GM12878 (cell line): ENCODE data around the gene ESPL1. TPM values are rescaled to one million over a fixed set of nuclear protein-coding genes. Genes with fewer than 3 reads are reported as not detected.

Experiments
- BCL3 ChIP-seq: IDR thresholded peaks from 2 replicates; pipeline ENCODE4 v1.6.1; 2011; ENCODE audit warnings: borderline replicate concordance, low read depth, mild to moderate bottlenecking, moderate library complexity, low read length; ENCODE audit not compliant: insufficient read depth, poor library complexity, severe bottlenecking
- CTCF ChIP-seq, 3 experiments: IDR thresholded peaks in 2 of 3; conservative IDR thresholded peaks in 1 of 3; 2 replicates each; pipeline ENCODE4 v1.5.1; 2011; ENCODE audit warnings: low read depth in 3 of 3, low read length in 3 of 3, mild to moderate bottlenecking in 3 of 3, control low read depth in 2 of 3, moderate library complexity in 2 of 3, inconsistent platforms in 1 of 3, mixed read lengths in 1 of 3; ENCODE audit not compliant: control insufficient read depth in 2 of 3, insufficient read depth in 1 of 3; ENCODE audit errors: extremely low read depth in 1 of 3
- HDAC2 ChIP-seq: fragments of 200-600 bp; sonication (generic); IDR thresholded peaks from 2 replicates; pipeline ENCODE4 v1.6.1; 2017
- IKZF2 ChIP-seq, 2 experiments: fragments of 450-650 bp; IDR thresholded peaks; 2 replicates each; pipeline ENCODE4 v1.6.1; 2017; ENCODE audit warnings: mild to moderate bottlenecking in 2 of 2, moderate library complexity in 2 of 2
- MEF2B ChIP-seq: fragments of 450-650 bp; IDR thresholded peaks from 2 replicates; pipeline ENCODE4 v1.6.1; 2018; ENCODE audit warnings: mild to moderate bottlenecking, moderate library complexity; ENCODE audit not compliant: partially characterized antibody, poor library complexity, severe bottlenecking
- TAF1 ChIP-seq: IDR thresholded peaks from 2 replicates; pipeline ENCODE4 v1.6.1; 2011; ENCODE audit warnings: mild to moderate bottlenecking, low read depth, low read length, borderline replicate concordance
- polyA plus RNA-seq, 11 experiments: library from polyadenylated mRNA; depleted of rRNA in 4 of 11; unstranded in 6 of 11; stranded (reverse) in 5 of 11; fragments of >200 nt; fragmentation: Nextera tagmentation in 4 of 11; fragmentation: Illumina TruSeq in 1 of 11; extraction: Ambion mirVana in 4 of 11; extraction: Trizol in 1 of 11; gene quantifications; 1 replicate in 1 of 11; 2 replicates in 10 of 11; pipeline versions ENCODE4 v1.2.1 to v1.2.3, GENCODE V29; 2011 to 2016; ENCODE audit warnings: inconsistent platforms in 2 of 11, missing spikeins in 2 of 11, low read depth in 1 of 11
- total RNA-seq, 4 experiments: library from RNA; depleted of rRNA in 3 of 4; stranded (reverse); fragments of >200 nt in 3 of 4; fragmentation: Illumina TruSeq in 1 of 4; extraction: Trizol in 1 of 4; gene quantifications; 2 replicates each; pipeline versions ENCODE4 v1.2.1 to v1.2.3, GENCODE V29; 2013 to 2021

The ESPL1 gene
- total and polyA plus RNA-seq, 10 of the 15 experiments (the other 5 are each of a cell fraction or from before 2014, with no cell fraction given): 2.1 to 61.9 (median 21.2) TPM

GRCh38 chr12:53219956-53220693 is 48.0 kb upstream of the ESPL1 start (continued):
- TF ChIP-seq HDAC2 (peak; percentile 81; the same call in 1 of the 2 replicates), MEF2B (peak; percentile 11), IKZF2 (IDR thresholded peaks at IDR 0.05) (peak in 1 of 2 experiments; percentile 2; a peak in 1 of 4 replicates), TAF1 (peak; percentile 26), CTCF (IDR thresholded peaks at IDR 0.05 in 2 of 3, conservative IDR thresholded peaks at IDR 0.05 in 1 of 3; ENCODE audit: control insufficient read depth in 2 of 3, extremely low read depth in 1 of 3, insufficient read depth in 1 of 3, low read depth in 3 of 3, low read length in 3 of 3) (no peak), BCL3 (peak; percentile 35)
